ENCODE measurements around the gene DCAF7.

The DCAF7 gene

GRCh38 chr17:63544467-63545301 lies 5.6 kb upstream of the DCAF7 start:
- DNase-seq = no peak

GRCh38 chr17:63546308-63547082 lies 3.8 kb upstream of the DCAF7 start:
- no peak for DNase-seq

GRCh38 chr17:63547083-63547523 lies 3.2 kb upstream of the DCAF7 start:
- no peak for DNase-seq

GRCh38 chr17:63549289-63549945 lies 860 bp upstream of the DCAF7 start:
- DNase-seq = peak in 8 of 51 donors; percentile 36 to 70 (median 56)

- peak in 6 of 51 donors; percentile 20 to 47 (median 42) for DNase-seq
These were observed 751 bp downstream of the DCAF7 start for GRCh38 chr17:63550817-63551639.

- DNase-seq = no peak
These were observed 1.9 kb downstream of the DCAF7 start for GRCh38 chr17:63552211-63552610.

GRCh38 chr17:63555500-63556156 lies 5.4 kb downstream of the DCAF7 start:
- DNase-seq = no peak

- no peak for DNase-seq
These were observed 7.1 kb downstream of the DCAF7 start for GRCh38 chr17:63557416-63557815.

GRCh38 chr17:63558441-63558840 lies 8.2 kb downstream of the DCAF7 start:
- DNase-seq = no peak

- DNase-seq = no peak
These were observed 11.5 kb downstream of the DCAF7 start for GRCh38 chr17:63561819-63562218.

GRCh38 chr17:63563339-63563738 lies 13.1 kb downstream of the DCAF7 start:
- DNase-seq = no peak

GRCh38 chr17:63564562-63564961 lies 14.3 kb downstream of the DCAF7 start:
- DNase-seq = no peak

GRCh38 chr17:63567229-63567628 lies 17.0 kb downstream of the DCAF7 start:
- no peak for DNase-seq

GRCh38 chr17:63568563-63568962 lies 18.3 kb downstream of the DCAF7 start:
- no peak for DNase-seq

- DNase-seq = no peak
These were observed 21.5 kb downstream of the DCAF7 start for GRCh38 chr17:63571632-63572310.

- no peak for DNase-seq
These were observed 23.4 kb downstream of the DCAF7 start for GRCh38 chr17:63573634-63574033.

- DNase-seq = no peak
These were observed 27.9 kb downstream of the DCAF7 start for GRCh38 chr17:63578027-63578768.

GRCh38 chr17:63578769-63579111 lies 28.5 kb downstream of the DCAF7 start:
- DNase-seq = no peak

- no peak for DNase-seq
These were observed 29.4 kb downstream of the DCAF7 start for GRCh38 chr17:63579633-63580032.
